OCI-LY3 (cell line): Measurements from ENCODE around the gene SNAPC2.

ENCODE experiments used
- H2AFZ ChIP-seq: fragments of 200-600, 300-600 bp; shearing (Covaris generic); 2 replicates; pipeline ENCODE4 v1.6.0; 2014; ENCODE audit warnings: antibody characterized with exemption, low read depth, low read length
- H3K27ac ChIP-seq: fragments of 200-600, 300-600 bp; sonication (generic); 2 replicates; pipeline ENCODE4 v1.5.1; 2014; ENCODE audit warnings: mild to moderate bottlenecking, low read length, moderate library complexity, mixed read lengths
- H3K27me3 ChIP-seq: fragments of 200-600, 300-600 bp; sonication (generic); 2 replicates; pipeline ENCODE4 v1.6.1; 2014; ENCODE audit warnings: low read depth, low read length, mixed read lengths
- H3K36me3 ChIP-seq: fragments of 200-600, 300-600 bp; sonication (generic); replicated peaks from 2 replicates; pipeline ENCODE3; 2014; ENCODE audit warnings: low read depth, low read length, mixed read lengths
- H3K4me1 ChIP-seq: fragments of 300-600, 200-600 bp; sonication (generic); 2 replicates; pipeline ENCODE4 v1.6.1; 2014; ENCODE audit warnings: low read length, mixed read lengths
- H3K4me2 ChIP-seq: fragments of 200-600, 300-600 bp; sonication (generic); 2 replicates; pipeline ENCODE4 v1.6.1; 2014; ENCODE audit warnings: low read length, mixed read lengths
- H3K4me3 ChIP-seq: fragments of 300-600, 200-600 bp; sonication (generic); 2 replicates; pipeline ENCODE4 v1.5.1; 2014; ENCODE audit warnings: antibody characterized with exemption, mild to moderate bottlenecking, low read length, moderate library complexity
- H3K79me2 ChIP-seq: fragments of 300-600, 200-600 bp; shearing (Covaris generic); 2 replicates; pipeline ENCODE4 v1.6.1; 2014; ENCODE audit warnings: mild to moderate bottlenecking, low read length, mixed read lengths
- H3K9ac ChIP-seq: fragments of 300-600, 200-600 bp; shearing (Covaris generic); 2 replicates; pipeline ENCODE4 v1.6.0; 2014; ENCODE audit warnings: mild to moderate bottlenecking, low read length, moderate library complexity
- H3K9me3 ChIP-seq: fragments of 200-600, 300-600 bp; shearing (Covaris generic); 2 replicates; pipeline ENCODE4 v1.6.1; 2014; ENCODE audit warnings: low read length, mixed read lengths; ENCODE audit not compliant: insufficient read depth
- H4K20me1 ChIP-seq: fragments of 200-600, 300-600 bp; sonication (generic); 2 replicates; pipeline ENCODE4 v1.6.1; 2016; ENCODE audit warnings: low read length, mixed read lengths; ENCODE audit not compliant: insufficient read depth
- EZH2phosphoT487 ChIP-seq: fragments of 200-600 bp; shearing (Covaris generic); IDR thresholded peaks from 2 replicates; pipeline ENCODE4 v1.6.1; 2018; ENCODE audit warnings: antibody characterized with exemption, mixed run types, low read depth
- TF ChIP-seq, protein P1 (sequence below): fragments of 200-600, 300-600 bp; sonication (generic); IDR thresholded peaks from 2 replicates; pipeline ENCODE4 v1.5.1; 2014; ENCODE audit warnings: antibody characterized with exemption, low read length, low read depth

SNAPC2 gene

DNA sequence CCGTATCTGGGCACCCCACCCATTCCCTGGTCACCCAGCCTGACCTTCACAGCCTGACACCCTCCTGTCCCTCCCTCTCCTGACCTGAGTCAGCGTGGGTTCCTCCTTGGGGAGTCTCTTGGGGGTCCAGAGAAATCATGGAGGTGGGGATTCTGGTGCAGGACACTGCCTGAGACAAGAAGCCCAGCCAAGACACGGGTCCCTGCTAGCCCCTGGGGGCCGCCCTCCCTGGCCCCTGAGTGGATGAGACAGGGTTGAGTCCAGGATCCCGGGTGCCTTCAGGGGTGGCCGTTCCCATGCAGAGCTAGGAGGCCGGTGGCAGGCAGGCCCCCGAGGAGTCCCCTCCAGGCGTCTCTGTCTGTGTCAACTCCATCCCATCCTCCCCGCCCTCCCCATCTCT is 14.9 kb upstream of the SNAPC2 start:
- Histone ChIP-seq H3K4me2 (peak overlapping the region; percentile 98), H3K79me2 (peaks cover 54% of the 10 kb centered on the region), H3K27me3 (no peaks in the 10 kb centered on the region), H2AFZ (no peak overlapping the region), H3K9ac (peak overlapping the region; percentile 87; the same call in 1 of the 2 replicates), H3K27ac (no peak overlapping the region), H3K4me3 (peak overlapping the region; percentile 95; the same call in 1 of the 2 replicates), H3K9me3 (no peaks in the 10 kb centered on the region), H4K20me1 (peaks cover 35% of the 10 kb centered on the region), H3K36me3 (peaks cover 6% of the 10 kb centered on the region), H3K4me1 (peaks cover 16% of the 10 kb centered on the region)
- TF ChIP-seq, protein P1, sequence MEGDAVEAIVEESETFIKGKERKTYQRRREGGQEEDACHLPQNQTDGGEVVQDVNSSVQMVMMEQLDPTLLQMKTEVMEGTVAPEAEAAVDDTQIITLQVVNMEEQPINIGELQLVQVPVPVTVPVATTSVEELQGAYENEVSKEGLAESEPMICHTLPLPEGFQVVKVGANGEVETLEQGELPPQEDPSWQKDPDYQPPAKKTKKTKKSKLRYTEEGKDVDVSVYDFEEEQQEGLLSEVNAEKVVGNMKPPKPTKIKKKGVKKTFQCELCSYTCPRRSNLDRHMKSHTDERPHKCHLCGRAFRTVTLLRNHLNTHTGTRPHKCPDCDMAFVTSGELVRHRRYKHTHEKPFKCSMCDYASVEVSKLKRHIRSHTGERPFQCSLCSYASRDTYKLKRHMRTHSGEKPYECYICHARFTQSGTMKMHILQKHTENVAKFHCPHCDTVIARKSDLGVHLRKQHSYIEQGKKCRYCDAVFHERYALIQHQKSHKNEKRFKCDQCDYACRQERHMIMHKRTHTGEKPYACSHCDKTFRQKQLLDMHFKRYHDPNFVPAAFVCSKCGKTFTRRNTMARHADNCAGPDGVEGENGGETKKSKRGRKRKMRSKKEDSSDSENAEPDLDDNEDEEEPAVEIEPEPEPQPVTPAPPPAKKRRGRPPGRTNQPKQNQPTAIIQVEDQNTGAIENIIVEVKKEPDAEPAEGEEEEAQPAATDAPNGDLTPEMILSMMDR, result no peak
- no peak for TF ChIP-seq EZH2phosphoT487

DNA sequence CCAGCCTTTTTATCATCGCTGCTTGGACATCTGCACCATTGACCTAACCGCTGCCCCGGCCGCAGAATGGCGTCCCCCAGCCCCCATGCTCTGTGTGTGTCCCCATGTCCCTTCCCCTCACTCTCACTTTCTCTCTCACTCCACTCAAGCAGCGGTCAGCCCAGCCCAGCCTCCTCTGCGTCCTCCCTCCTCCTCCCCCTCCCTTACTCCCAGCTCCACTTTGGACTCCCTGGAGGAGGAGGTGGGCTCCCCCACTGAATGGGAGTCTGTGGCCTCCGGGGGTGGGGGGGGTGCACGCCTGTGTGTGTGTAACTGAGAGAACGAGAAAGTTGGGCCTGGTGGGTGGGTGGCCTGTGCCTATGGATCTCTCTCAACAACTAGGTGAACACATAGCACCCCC is 14.3 kb upstream of the SNAPC2 start:
- no peak overlapping the region for H3K4me2 ChIP-seq
- no peak overlapping the region for H2AFZ ChIP-seq
- H3K9ac ChIP-seq, result no peak overlapping the region
- no peak overlapping the region for H3K4me3 ChIP-seq
- H3K9me3 ChIP-seq, result no peaks in the 10 kb centered on the region
- H3K4me1 ChIP-seq, result peaks cover 16% of the 10 kb centered on the region
- peaks cover 54% of the 10 kb centered on the region for H3K79me2 ChIP-seq
- TF ChIP-seq EZH2phosphoT487, result no peak
- H3K27ac ChIP-seq, result no peak overlapping the region
- H3K27me3 ChIP-seq, result no peaks in the 10 kb centered on the region
- H4K20me1 ChIP-seq, result peaks cover 35% of the 10 kb centered on the region
- H3K36me3 ChIP-seq, result peaks cover 11% of the 10 kb centered on the region

- H3K27me3 ChIP-seq, result no peaks in the 10 kb centered on the region
- H4K20me1 ChIP-seq, result peaks cover 35% of the 10 kb centered on the region
- peaks cover 16% of the 10 kb centered on the region for H3K4me1 ChIP-seq
- no peak overlapping the region for H3K4me3 ChIP-seq
- H3K9me3 ChIP-seq, result no peaks in the 10 kb centered on the region
- no peak for TF ChIP-seq EZH2phosphoT487
- TF ChIP-seq, protein P1, result no peak
- no peak overlapping the region for H3K9ac ChIP-seq
- no peak overlapping the region for H3K27ac ChIP-seq
- H3K4me2 ChIP-seq, result no peak overlapping the region
- H3K79me2 ChIP-seq, result peaks cover 54% of the 10 kb centered on the region
- peaks cover 21% of the 10 kb centered on the region for H3K36me3 ChIP-seq
- no peak overlapping the region for H2AFZ ChIP-seq
Observed at GRCh38 chr19:7907122-7907521, 13.0 kb upstream of the SNAPC2 start.

DNA sequence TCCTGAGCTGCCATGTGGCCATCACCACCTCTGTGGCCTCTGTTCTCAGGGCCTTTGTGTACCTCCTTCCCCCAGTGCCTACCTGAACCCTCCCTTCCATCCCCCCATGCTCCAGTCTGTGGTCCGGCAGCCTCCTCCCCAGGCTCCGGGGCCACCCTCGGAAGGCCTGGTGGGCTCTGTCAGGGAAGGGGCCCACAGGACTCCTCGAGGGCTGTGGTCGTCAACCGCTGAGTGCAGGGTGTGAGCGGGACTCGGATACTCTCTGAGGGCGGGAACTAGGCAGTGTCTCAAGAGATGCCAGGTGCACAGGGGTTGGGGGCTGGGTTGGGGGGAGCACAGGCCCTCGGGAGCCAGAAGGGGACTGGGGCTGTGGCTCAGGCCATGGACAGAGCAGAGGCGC is 12.6 kb upstream of the SNAPC2 start:
- Histone ChIP-seq H3K9ac (no peak overlapping the region), H2AFZ (no peak overlapping the region), H3K4me1 (peaks cover 14% of the 10 kb centered on the region), H3K27ac (no peak overlapping the region), H4K20me1 (peaks cover 35% of the 10 kb centered on the region), H3K4me2 (no peak overlapping the region), H3K4me3 (no peak overlapping the region), H3K36me3 (peaks cover 21% of the 10 kb centered on the region), H3K27me3 (no peaks in the 10 kb centered on the region), H3K9me3 (no peaks in the 10 kb centered on the region), H3K79me2 (peaks cover 52% of the 10 kb centered on the region)
- TF ChIP-seq, protein P1, result no peak
- no peak for TF ChIP-seq EZH2phosphoT487
